ENCODE results near the gene HUS1. TPM values are rescaled to one million over a fixed set of nuclear protein-coding genes. Genes with fewer than 3 reads are reported as not detected.

HUS1 gene
- total RNA-seq, 1 donor from 2014 or later, result 13.4 TPM

- DNase-seq (ENCODE audit: low read depth), result no peak
- Histone ChIP-seq H3K4me3 (ENCODE audit: low read depth, low read length) (no peak overlapping the region), H3K27me3 (ENCODE audit: control insufficient read depth, insufficient read depth, low read length) (no peaks in the 10 kb centered on the region), H3K36me3 (ENCODE audit: control insufficient read depth, insufficient read depth, low read length) (no peaks in the 10 kb centered on the region)
- TF ChIP-seq, protein P1, sequence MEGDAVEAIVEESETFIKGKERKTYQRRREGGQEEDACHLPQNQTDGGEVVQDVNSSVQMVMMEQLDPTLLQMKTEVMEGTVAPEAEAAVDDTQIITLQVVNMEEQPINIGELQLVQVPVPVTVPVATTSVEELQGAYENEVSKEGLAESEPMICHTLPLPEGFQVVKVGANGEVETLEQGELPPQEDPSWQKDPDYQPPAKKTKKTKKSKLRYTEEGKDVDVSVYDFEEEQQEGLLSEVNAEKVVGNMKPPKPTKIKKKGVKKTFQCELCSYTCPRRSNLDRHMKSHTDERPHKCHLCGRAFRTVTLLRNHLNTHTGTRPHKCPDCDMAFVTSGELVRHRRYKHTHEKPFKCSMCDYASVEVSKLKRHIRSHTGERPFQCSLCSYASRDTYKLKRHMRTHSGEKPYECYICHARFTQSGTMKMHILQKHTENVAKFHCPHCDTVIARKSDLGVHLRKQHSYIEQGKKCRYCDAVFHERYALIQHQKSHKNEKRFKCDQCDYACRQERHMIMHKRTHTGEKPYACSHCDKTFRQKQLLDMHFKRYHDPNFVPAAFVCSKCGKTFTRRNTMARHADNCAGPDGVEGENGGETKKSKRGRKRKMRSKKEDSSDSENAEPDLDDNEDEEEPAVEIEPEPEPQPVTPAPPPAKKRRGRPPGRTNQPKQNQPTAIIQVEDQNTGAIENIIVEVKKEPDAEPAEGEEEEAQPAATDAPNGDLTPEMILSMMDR (IDR thresholded peaks at IDR 0.05; ENCODE audit: insufficient read depth, low read length, poor library complexity, severe bottlenecking), result no peak
These were observed 28.0 kb downstream of the HUS1 start for GRCh38 chr7:47951374-47951773.

GRCh38 chr7:47950714-47951113, 28.7 kb downstream of the HUS1 start:
- DNase-seq (ENCODE audit: low read depth), result no peak

DNA sequence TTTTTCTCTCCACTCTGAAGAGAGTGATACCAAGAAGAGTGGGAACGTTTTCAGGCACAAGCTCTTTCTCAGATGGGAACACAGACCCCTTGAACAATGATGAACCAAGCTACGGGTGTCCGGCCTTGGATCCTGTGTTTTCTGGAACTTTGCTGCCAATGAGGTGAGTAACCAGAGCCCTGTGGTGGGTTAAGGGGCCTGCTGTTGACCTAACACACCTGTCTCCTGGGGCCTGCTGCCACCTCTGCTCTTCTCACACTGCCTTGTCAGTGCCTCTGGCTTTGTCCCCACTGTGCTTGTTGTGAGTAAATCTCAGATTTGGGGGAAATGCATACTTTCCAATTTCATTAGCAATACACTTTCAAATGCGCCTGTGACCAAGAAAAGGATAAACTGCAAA, 29.7 kb downstream of the HUS1 start:
- H3K27me3 ChIP-seq (ENCODE audit: control insufficient read depth, insufficient read depth, low read length), result no peaks in the 10 kb centered on the region
- H3K4me3 ChIP-seq (ENCODE audit: low read depth, low read length), result no peak overlapping the region
- H3K36me3 ChIP-seq (ENCODE audit: control insufficient read depth, insufficient read depth, low read length), result no peaks in the 10 kb centered on the region
- no peak for DNase-seq (ENCODE audit: low read depth)
- TF ChIP-seq, protein P1 (IDR thresholded peaks at IDR 0.05; ENCODE audit: insufficient read depth, low read length, poor library complexity, severe bottlenecking), result no peak

More at GRCh38 chr7:47950714-47951113, 28.7 kb downstream of the HUS1 start:
- Histone ChIP-seq H3K4me3 (ENCODE audit: low read depth, low read length) (no peak overlapping the region), H3K27me3 (ENCODE audit: control insufficient read depth, insufficient read depth, low read length) (no peaks in the 10 kb centered on the region), H3K36me3 (ENCODE audit: control insufficient read depth, insufficient read depth, low read length) (no peaks in the 10 kb centered on the region)
- TF ChIP-seq, protein P1 (IDR thresholded peaks at IDR 0.05; ENCODE audit: insufficient read depth, low read length, poor library complexity, severe bottlenecking), result no peak

GRCh38 chr7:47948141-47948790, 31.1 kb downstream of the HUS1 start, which contains the start of gene PKD1L1:
Gene PKD1L1, minus strand, starts transcription at chr7:47948466. Its CDS starts 26 bp downstream, at chr7:47948440.
- no peak within 1 kb of the TSS for H3K4me3 ChIP-seq (ENCODE audit: low read depth, low read length)
- no peaks in the 10 kb centered on the region for H3K36me3 ChIP-seq (ENCODE audit: control insufficient read depth, insufficient read depth, low read length)
- DNase-seq (ENCODE audit: low read depth), result no peak
- no peaks in the 10 kb centered on the region for H3K27me3 ChIP-seq (ENCODE audit: control insufficient read depth, insufficient read depth, low read length)
- TF ChIP-seq, protein P1 (IDR thresholded peaks at IDR 0.05; ENCODE audit: insufficient read depth, low read length, poor library complexity, severe bottlenecking), result no peak

- no peaks in the 10 kb centered on the region for H3K27me3 ChIP-seq (ENCODE audit: control insufficient read depth, insufficient read depth, low read length)
- TF ChIP-seq, protein P1 (IDR thresholded peaks at IDR 0.05; ENCODE audit: insufficient read depth, low read length, poor library complexity, severe bottlenecking), result no peak
- H3K36me3 ChIP-seq (ENCODE audit: control insufficient read depth, insufficient read depth, low read length), result no peaks in the 10 kb centered on the region
- H3K4me3 ChIP-seq (ENCODE audit: low read depth, low read length), result no peak overlapping the region
- DNase-seq (ENCODE audit: low read depth), result no peak
These were observed 32.1 kb downstream of the HUS1 start for GRCh38 chr7:47947355-47947749.
